ENCODE data around the gene GABRB1.
A peak's percentile ranks its signal among the peaks of the same experiment; 100 is the strongest.

The GABRB1 gene

GRCh38 chr4:47475411-47475810 is 444.0 kb downstream of the GABRB1 start:
- Histone ChIP-seq H3K4me1 (ENCODE audit: control insufficient read depth in 1 of 2, insufficient read depth in 2 of 2, low read length in 2 of 2) (peaks cover 5% of the 10 kb centered on the region in 2 experiments), H3K14ac (ENCODE audit: low read length) (no peak overlapping the region), H2BK120ac (ENCODE audit: insufficient read depth, low read length, poor library complexity) (peak overlapping the region; percentile 47), H2BK12ac (ENCODE audit: low read length) (peak overlapping the region; percentile 43), H3K23ac (ENCODE audit: low read length) (no peak overlapping the region), H3K9ac (ENCODE audit: low read length) (no peak overlapping the region), H2AFZ (ENCODE audit: insufficient read depth, low read length, poor library complexity) (no peak overlapping the region), H3K4me3 (ENCODE audit: low read depth, low read length) (no peak overlapping the region), H3K79me1 (ENCODE audit: low read length) (peaks cover 16% of the 10 kb centered on the region), H3K79me2 (ENCODE audit: control insufficient read depth, insufficient read depth, low read length, poor library complexity) (no peaks in the 10 kb centered on the region), H3K4ac (ENCODE audit: low read depth, low read length) (no peak overlapping the region), H3K4me2 (ENCODE audit: low read length) (no peak overlapping the region), H3K27me3 (ENCODE audit: insufficient read depth, low read length) (no peaks in the 10 kb centered on the region), H2BK5ac (ENCODE audit: low read depth, low read length, poor library complexity) (no peak overlapping the region), H4K12ac (ENCODE audit: low read depth, low read length) (no peak overlapping the region), H3K36me3 (ENCODE audit: control insufficient read depth in 1 of 2, insufficient read depth in 2 of 2, low read length in 2 of 2) (no peaks in the 10 kb centered on the region), H3K9me3 (ENCODE audit: insufficient read depth, low read depth, low read length) (no peaks in the 10 kb centered on the region), H4K91ac (ENCODE audit: low read depth, low read length) (peak overlapping the region; percentile 76), H3K27ac (ENCODE audit: low read depth, low read length) (no peak overlapping the region), H2AK5ac (ENCODE audit: low read length) (no peak overlapping the region), H4K8ac (ENCODE audit: low read depth, low read length) (no peak overlapping the region), H3K18ac (ENCODE audit: low read length) (no peak overlapping the region)
- WGBS (ENCODE audit: extremely low coverage, insufficient coverage, insufficient read length) = no CpG with 5 or more reads among the region's 1 CpG
- DNase-seq = no peak
